Parathyroid adenoma (tissue), 2 donors: Measurements from ENCODE around the gene TMEM132D.

Experiments
- H2AFZ ChIP-seq: fragments of 300-600 bp; sonication (generic); one replicate; pipeline ENCODE4 v1.7.0; 2017; ENCODE audit warnings: antibody characterized with exemption, mild to moderate bottlenecking
- H3K27ac ChIP-seq: fragments of 300-600 bp; sonication (generic); one replicate; pipeline ENCODE4 v1.7.0; 2017
- H3K27me3 ChIP-seq: fragments of 300-600 bp; sonication (generic); one replicate; pipeline ENCODE4 v1.7.0; 2017; ENCODE audit warnings: low read length; ENCODE audit not compliant: control insufficient read depth, insufficient read depth
- H3K36me3 ChIP-seq: fragments of 300-600 bp; sonication (generic); one replicate; pipeline ENCODE4 v1.7.0; 2017; ENCODE audit warnings: low read length; ENCODE audit not compliant: control insufficient read depth, insufficient read depth
- H3K4me1 ChIP-seq: fragments of 300-600 bp; sonication (generic); one replicate; pipeline ENCODE4 v1.7.0; 2017; ENCODE audit warnings: control low read depth
- H3K4me2 ChIP-seq: fragments of 300-600 bp; sonication (generic); one replicate; pipeline ENCODE4 v1.7.0; 2017; ENCODE audit warnings: low read length
- H3K4me3 ChIP-seq: fragments of 300-600 bp; sonication (generic); one replicate; pipeline ENCODE4 v1.7.0; 2017; ENCODE audit warnings: low read depth, low read length
- H3K79me2 ChIP-seq: fragments of 300-600 bp; sonication (generic); one replicate; pipeline ENCODE4 v1.7.0; 2017; ENCODE audit warnings: control low read depth
- H3K9ac ChIP-seq: fragments of 300-600 bp; sonication (generic); one replicate; pipeline ENCODE4 v1.7.0; 2017; ENCODE audit warnings: mild to moderate bottlenecking
- H3K9me3 ChIP-seq: fragments of 300-600 bp; sonication (generic); one replicate; pipeline ENCODE4 v1.7.0; 2017; ENCODE audit warnings: low read length; ENCODE audit not compliant: control insufficient read depth
- CTCF ChIP-seq: fragments of 300-600 bp; sonication (generic); IDR thresholded peaks from one replicate; pipeline ENCODE4 v1.7.0; 2017; ENCODE audit warnings: antibody characterized with exemption, mild to moderate bottlenecking
- donor health status: primary hyperparathyroidism.

The TMEM132D gene

GRCh38 chr12:129771238-129771637, 132.6 kb downstream of the TMEM132D start:
- Histone ChIP-seq H3K27me3 (no peaks in the 10 kb centered on the region), H3K4me3 (no peak overlapping the region), H3K4me2 (no peak overlapping the region), H3K9ac (no peak overlapping the region), H3K4me1 (no peaks in the 10 kb centered on the region), H3K27ac (no peak overlapping the region), H3K9me3 (no peaks in the 10 kb centered on the region), H3K36me3 (no peaks in the 10 kb centered on the region), H2AFZ (no peak overlapping the region), H3K79me2 (no peaks in the 10 kb centered on the region)
- no peak for TF ChIP-seq CTCF

DNA sequence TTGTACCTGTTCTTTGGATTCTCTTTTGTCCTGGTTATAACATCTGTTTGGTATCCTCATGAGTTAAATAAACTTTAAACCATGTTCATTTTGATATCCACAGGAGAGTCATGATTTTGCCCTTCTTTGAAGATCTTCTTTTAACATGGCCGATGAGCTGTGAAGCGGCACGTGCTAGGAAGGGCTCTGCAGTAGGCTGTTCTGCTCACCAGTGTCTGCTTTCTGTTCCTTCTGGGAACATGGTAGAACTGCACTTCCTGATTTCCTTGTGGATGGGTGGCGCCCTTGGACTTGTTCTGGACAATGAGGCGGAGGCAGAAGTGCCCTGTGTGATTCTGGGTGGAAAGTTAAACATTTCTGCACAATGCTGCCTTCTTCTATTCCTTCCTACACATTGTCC, 138.1 kb downstream of the TMEM132D start:
- Histone ChIP-seq H3K27me3 (no peaks in the 10 kb centered on the region), H3K36me3 (no peaks in the 10 kb centered on the region), H3K9me3 (no peaks in the 10 kb centered on the region), H3K4me1 (no peaks in the 10 kb centered on the region), H2AFZ (no peak overlapping the region), H3K27ac (no peak overlapping the region), H3K79me2 (no peaks in the 10 kb centered on the region), H3K4me3 (no peak overlapping the region), H3K4me2 (no peak overlapping the region), H3K9ac (no peak overlapping the region)
- no peak for TF ChIP-seq CTCF

- Histone ChIP-seq H3K9ac (no peak overlapping the region), H3K4me3 (no peak overlapping the region), H2AFZ (no peak overlapping the region), H3K27ac (no peak overlapping the region), H3K36me3 (no peaks in the 10 kb centered on the region), H3K79me2 (no peaks in the 10 kb centered on the region), H3K4me1 (no peaks in the 10 kb centered on the region), H3K9me3 (no peaks in the 10 kb centered on the region), H3K4me2 (no peak overlapping the region), H3K27me3 (no peaks in the 10 kb centered on the region)
- no peak for TF ChIP-seq CTCF
These were observed 141.4 kb downstream of the TMEM132D start for GRCh38 chr12:129762436-129762835.

- Histone ChIP-seq H2AFZ (no peak overlapping the region), H3K9me3 (no peaks in the 10 kb centered on the region), H3K9ac (no peak overlapping the region), H3K27me3 (no peaks in the 10 kb centered on the region), H3K79me2 (no peaks in the 10 kb centered on the region), H3K4me2 (no peak overlapping the region), H3K4me1 (no peaks in the 10 kb centered on the region), H3K27ac (no peak overlapping the region), H3K36me3 (no peaks in the 10 kb centered on the region), H3K4me3 (no peak overlapping the region)
- TF ChIP-seq CTCF: no peak
These were observed 150.2 kb downstream of the TMEM132D start for GRCh38 chr12:129753586-129753985.

DNA sequence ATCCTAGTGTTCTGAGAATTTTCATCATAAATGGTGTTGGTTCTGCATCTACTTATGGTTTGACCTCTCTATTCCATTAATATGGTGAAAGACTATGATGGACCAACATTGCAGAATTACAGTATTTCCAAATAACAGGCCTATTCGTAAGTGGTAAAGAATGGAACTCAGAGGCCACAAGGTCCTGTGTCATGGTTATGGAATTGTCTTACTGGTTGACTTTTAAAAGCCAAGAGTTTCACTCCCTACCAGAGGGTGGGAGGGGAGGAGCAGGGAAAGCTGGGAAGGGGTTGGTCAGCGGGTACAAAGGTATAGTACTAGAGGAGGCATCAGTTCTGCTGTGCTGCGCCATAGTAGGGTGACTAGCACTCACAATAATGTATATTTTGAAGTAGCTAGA, 153.4 kb downstream of the TMEM132D start:
- Histone ChIP-seq H3K27ac (no peak overlapping the region), H3K4me1 (no peaks in the 10 kb centered on the region), H3K79me2 (no peaks in the 10 kb centered on the region), H3K9ac (no peak overlapping the region), H2AFZ (no peak overlapping the region), H3K4me3 (no peak overlapping the region), H3K4me2 (no peak overlapping the region), H3K9me3 (no peaks in the 10 kb centered on the region), H3K36me3 (no peaks in the 10 kb centered on the region), H3K27me3 (no peaks in the 10 kb centered on the region)
- TF ChIP-seq CTCF: no peak
